Loucy (cell line): ENCODE measurements around the gene SSX4.
"Not testable (repeated sequence)": the region's sequence is repeated elsewhere in the genome, so short reads cannot be mapped to it uniquely, and the experiment has no call there.

ENCODE experiments used
- H2AFZ ChIP-seq: fragments of 200-600 bp; sonication (generic); 2 replicates; pipeline ENCODE4 v1.6.0; 2016; ENCODE audit warnings: antibody characterized with exemption, mild to moderate bottlenecking, low read length, moderate library complexity
- H3F3A ChIP-seq: fragments of 200-600 bp; 2 replicates; pipeline ENCODE4 v1.6.0; 2016; ENCODE audit warnings: antibody characterized with exemption, low read depth, mild to moderate bottlenecking
- H3K27me3 ChIP-seq: fragments of 200-600 bp; sonication (generic); 2 replicates; pipeline ENCODE4 v1.6.1; 2014; ENCODE audit warnings: low read length, mild to moderate bottlenecking; ENCODE audit not compliant: insufficient read depth, poor library complexity, severe bottlenecking
- H3K36me3 ChIP-seq: fragments of 200-600 bp; sonication (generic); 2 replicates; pipeline ENCODE4 v1.6.1; 2016; ENCODE audit warnings: low read length; ENCODE audit not compliant: insufficient read depth
- H3K4me1 ChIP-seq: fragments of 200-600 bp; sonication (generic); 2 replicates; pipeline ENCODE4 v1.5.1; 2014; ENCODE audit warnings: low read length, mild to moderate bottlenecking; ENCODE audit not compliant: insufficient read depth, poor library complexity, severe bottlenecking
- H3K4me2 ChIP-seq: fragments of 200-600 bp; sonication (generic); 2 replicates; pipeline ENCODE4 v1.6.0; 2014; ENCODE audit warnings: antibody characterized with exemption, low read length, low read depth, mild to moderate bottlenecking; ENCODE audit not compliant: poor library complexity, severe bottlenecking
- H3K4me3 ChIP-seq: fragments of 200-600 bp; sonication (generic); 2 replicates; pipeline ENCODE4 v1.5.1; 2014; ENCODE audit warnings: low read length, mild to moderate bottlenecking, mixed read lengths; ENCODE audit not compliant: poor library complexity, severe bottlenecking
- H3K79me2 ChIP-seq: fragments of 200-600 bp; sonication (generic); 2 replicates; pipeline ENCODE4 v1.6.1; 2014; ENCODE audit warnings: low read length; ENCODE audit not compliant: insufficient read depth
- H3K9ac ChIP-seq: fragments of 200-600 bp; sonication (generic); 2 replicates; pipeline ENCODE4 v1.6.0; 2014; ENCODE audit warnings: mild to moderate bottlenecking, low read depth, low read length, moderate library complexity; ENCODE audit not compliant: poor library complexity, severe bottlenecking
- H3K9me2 ChIP-seq: fragments of 200-600 bp; sonication (generic); replicated peaks from 2 replicates; pipeline ENCODE4 v1.6.1; 2016; ENCODE audit warnings: low read depth, low read length, mixed read lengths
- H3K9me3 ChIP-seq: fragments of 200-600 bp; sonication (generic); 2 replicates; pipeline ENCODE4 v1.6.1; 2014; ENCODE audit warnings: mild to moderate bottlenecking, antibody characterized with exemption, low read length, low read depth; ENCODE audit not compliant: insufficient read depth
- H4K20me1 ChIP-seq: fragments of 200-600 bp; sonication (generic); 2 replicates; pipeline ENCODE4 v1.6.0; 2014; ENCODE audit warnings: antibody characterized with exemption, low read length, mild to moderate bottlenecking; ENCODE audit not compliant: insufficient read depth, poor library complexity, severe bottlenecking

The SSX4 gene

GRCh38 chrX:48370408-48370807, 12.9 kb upstream of the SSX4 start:
- not testable (repeated sequence) for H3K4me2 ChIP-seq, H3F3A ChIP-seq, H3K4me1 ChIP-seq, H3K79me2 ChIP-seq, H3K27me3 ChIP-seq, H4K20me1 ChIP-seq, H3K9ac ChIP-seq, H3K9me3 ChIP-seq, H2AFZ ChIP-seq, H3K36me3 ChIP-seq, H3K9me2 ChIP-seq, H3K4me3 ChIP-seq

- H3K4me3 ChIP-seq, H3K4me1 ChIP-seq, H3K9me3 ChIP-seq, H3K36me3 ChIP-seq, H4K20me1 ChIP-seq, H2AFZ ChIP-seq, H3K9me2 ChIP-seq, H3K27me3 ChIP-seq, H3K4me2 ChIP-seq, H3F3A ChIP-seq, H3K79me2 ChIP-seq, H3K9ac ChIP-seq: not testable (repeated sequence)
These were observed 13.6 kb downstream of the SSX4 start for GRCh38 chrX:48396931-48397330.

- not testable (repeated sequence) for H4K20me1 ChIP-seq, H3K4me2 ChIP-seq, H3K9me2 ChIP-seq, H3K9me3 ChIP-seq, H3K27me3 ChIP-seq, H3K4me3 ChIP-seq, H2AFZ ChIP-seq, H3F3A ChIP-seq, H3K79me2 ChIP-seq, H3K4me1 ChIP-seq, H3K9ac ChIP-seq, H3K36me3 ChIP-seq
These were observed 14.5 kb downstream of the SSX4 start for GRCh38 chrX:48397825-48398224.

GRCh38 chrX:48411860-48412259, 28.5 kb downstream of the SSX4 start, which contains the start of gene SSX4B:
Gene SSX4B, minus strand, starts transcription at chrX:48411960. Its CDS starts 588 bp downstream, at chrX:48411372.
- H3K27me3 ChIP-seq, H3K9me2 ChIP-seq, H3F3A ChIP-seq, H3K4me1 ChIP-seq, H3K4me3 ChIP-seq, H3K36me3 ChIP-seq, H3K9me3 ChIP-seq, H3K9ac ChIP-seq, H3K4me2 ChIP-seq, H4K20me1 ChIP-seq, H2AFZ ChIP-seq, H3K79me2 ChIP-seq: not testable (repeated sequence)

- H3K9me3 ChIP-seq, H3K36me3 ChIP-seq, H2AFZ ChIP-seq, H3K9me2 ChIP-seq, H3K4me3 ChIP-seq, H3K27me3 ChIP-seq, H3K79me2 ChIP-seq, H3K9ac ChIP-seq, H4K20me1 ChIP-seq, H3K4me2 ChIP-seq, H3F3A ChIP-seq, H3K4me1 ChIP-seq: not testable (repeated sequence)
These were observed 43.8 kb downstream of the SSX4 start for GRCh38 chrX:48427027-48427716.

GRCh38 chrX:48429606-48430005, 46.3 kb downstream of the SSX4 start:
- H3K9me2 ChIP-seq, H4K20me1 ChIP-seq, H3F3A ChIP-seq, H3K79me2 ChIP-seq, H2AFZ ChIP-seq, H3K4me3 ChIP-seq, H3K27me3 ChIP-seq, H3K4me2 ChIP-seq, H3K36me3 ChIP-seq, H3K4me1 ChIP-seq, H3K9me3 ChIP-seq, H3K9ac ChIP-seq: not testable (repeated sequence)

- not testable (repeated sequence) for H3K4me1 ChIP-seq, H3K4me2 ChIP-seq, H2AFZ ChIP-seq, H4K20me1 ChIP-seq, H3K9ac ChIP-seq, H3K79me2 ChIP-seq, H3K9me3 ChIP-seq, H3F3A ChIP-seq, H3K4me3 ChIP-seq, H3K9me2 ChIP-seq, H3K27me3 ChIP-seq, H3K36me3 ChIP-seq
These were observed 46.8 kb downstream of the SSX4 start for GRCh38 chrX:48430166-48430565.
